Measurements from ENCODE around the gene GRIP1. TPM values are rescaled to one million over a fixed set of nuclear protein-coding genes. Genes with fewer than 3 reads are reported as not detected.

The GRIP1 gene
- total RNA-seq, 3 donors from 2014 or later (not counting 1 experiment from before 2014, with no cell fraction given), result 1.3 to 3.6 (median 1.7) TPM

DNA sequence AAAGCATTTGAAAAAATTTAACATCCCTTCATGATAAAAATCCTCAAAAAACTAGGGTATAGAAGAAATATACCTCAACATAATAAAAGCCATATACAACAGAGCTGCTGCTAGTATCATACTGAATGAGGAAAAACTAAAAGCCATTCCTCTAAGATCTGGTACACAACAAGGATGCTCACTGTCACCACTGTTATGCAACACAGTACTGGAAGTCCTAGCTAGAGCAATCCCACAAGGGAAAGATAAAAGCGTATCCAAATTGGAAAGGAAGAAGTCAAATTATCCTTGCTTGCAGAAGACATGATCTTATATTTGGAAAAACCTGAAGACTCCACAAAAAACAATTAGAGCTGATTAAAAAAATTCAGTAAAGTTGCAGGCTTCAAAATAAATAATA lies 261.7 kb downstream of the GRIP1 start:
- DNase-seq (no peak), ATAC-seq (no peak)
- intact Hi-C loops (cut with micrococcal nuclease), result no loop called here
- Mint-ChIP-seq H3K36me3 (no peaks in the 10 kb centered on the region), H3K27me3 (ENCODE audit: low read depth in 2 of 2) (peaks cover 25 to 60% of the 10 kb centered on the region in 2 donors), H3K4me3 (no peak overlapping the region), H3K27ac (no peak overlapping the region), H3K4me1 (no peaks in the 10 kb centered on the region), H3K9me3 (no peaks in the 10 kb centered on the region)
- Histone ChIP-seq H3K27me3 (ENCODE audit: control insufficient read depth, insufficient read depth, low read length) (no peaks in the 10 kb centered on the region), H3K27ac (ENCODE audit: low read length) (no peak overlapping the region), H3K9me3 (ENCODE audit: control insufficient read depth, insufficient read depth, low read length) (no peaks in the 10 kb centered on the region), H3K4me1 (ENCODE audit: control insufficient read depth, insufficient read depth, low read length) (no peaks in the 10 kb centered on the region), H3K4me3 (ENCODE audit: low read length) (no peak overlapping the region), H3K36me3 (ENCODE audit: control insufficient read depth, insufficient read depth, low read length) (no peaks in the 10 kb centered on the region)
- WGBS (ENCODE audit: insufficient coverage), result 80% methylated on average over 1 of the region's 1 CpG
- TF ChIP-seq, protein P1, sequence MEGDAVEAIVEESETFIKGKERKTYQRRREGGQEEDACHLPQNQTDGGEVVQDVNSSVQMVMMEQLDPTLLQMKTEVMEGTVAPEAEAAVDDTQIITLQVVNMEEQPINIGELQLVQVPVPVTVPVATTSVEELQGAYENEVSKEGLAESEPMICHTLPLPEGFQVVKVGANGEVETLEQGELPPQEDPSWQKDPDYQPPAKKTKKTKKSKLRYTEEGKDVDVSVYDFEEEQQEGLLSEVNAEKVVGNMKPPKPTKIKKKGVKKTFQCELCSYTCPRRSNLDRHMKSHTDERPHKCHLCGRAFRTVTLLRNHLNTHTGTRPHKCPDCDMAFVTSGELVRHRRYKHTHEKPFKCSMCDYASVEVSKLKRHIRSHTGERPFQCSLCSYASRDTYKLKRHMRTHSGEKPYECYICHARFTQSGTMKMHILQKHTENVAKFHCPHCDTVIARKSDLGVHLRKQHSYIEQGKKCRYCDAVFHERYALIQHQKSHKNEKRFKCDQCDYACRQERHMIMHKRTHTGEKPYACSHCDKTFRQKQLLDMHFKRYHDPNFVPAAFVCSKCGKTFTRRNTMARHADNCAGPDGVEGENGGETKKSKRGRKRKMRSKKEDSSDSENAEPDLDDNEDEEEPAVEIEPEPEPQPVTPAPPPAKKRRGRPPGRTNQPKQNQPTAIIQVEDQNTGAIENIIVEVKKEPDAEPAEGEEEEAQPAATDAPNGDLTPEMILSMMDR (IDR thresholded peaks at IDR 0.05), result no peak

DNA sequence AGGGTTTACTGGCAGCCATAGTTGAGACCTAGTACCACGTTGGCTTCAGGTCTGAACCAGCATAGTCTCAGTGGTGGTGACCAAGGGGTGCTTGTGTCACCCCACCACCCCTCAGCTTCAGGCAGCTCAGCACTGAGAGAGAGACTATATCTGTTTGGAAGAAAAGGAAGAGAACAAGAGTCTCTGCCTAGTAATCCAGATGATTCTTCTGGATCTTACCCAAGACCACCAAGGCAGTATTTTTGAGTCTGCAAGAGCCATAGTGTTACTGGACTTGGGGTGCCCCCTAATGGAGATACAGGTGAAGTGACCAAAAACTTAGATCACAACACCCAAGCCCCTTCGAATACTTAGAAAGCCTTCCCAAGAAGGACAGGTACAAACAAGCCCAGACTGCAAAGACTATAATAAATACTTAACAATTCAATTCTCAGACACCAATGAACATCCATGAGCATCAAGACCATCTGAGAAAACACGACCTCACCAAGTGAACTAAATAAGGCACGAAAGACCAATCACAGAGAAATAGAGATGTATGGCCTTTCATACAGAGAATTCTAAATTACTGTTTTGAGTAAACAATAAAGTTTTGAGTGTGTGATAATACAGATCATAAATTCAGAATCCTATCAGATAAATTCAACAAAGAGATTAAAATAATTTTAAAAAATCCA lies 269.5 kb downstream of the GRIP1 start:
- Mint-ChIP-seq H3K27me3 (ENCODE audit: low read depth in 2 of 2) (peaks cover 17 to 25% of the 10 kb centered on the region in 2 donors), H3K27ac (no peak overlapping the region)
- TF ChIP-seq, protein P1 (IDR thresholded peaks at IDR 0.05), result peak; percentile 70

DNA sequence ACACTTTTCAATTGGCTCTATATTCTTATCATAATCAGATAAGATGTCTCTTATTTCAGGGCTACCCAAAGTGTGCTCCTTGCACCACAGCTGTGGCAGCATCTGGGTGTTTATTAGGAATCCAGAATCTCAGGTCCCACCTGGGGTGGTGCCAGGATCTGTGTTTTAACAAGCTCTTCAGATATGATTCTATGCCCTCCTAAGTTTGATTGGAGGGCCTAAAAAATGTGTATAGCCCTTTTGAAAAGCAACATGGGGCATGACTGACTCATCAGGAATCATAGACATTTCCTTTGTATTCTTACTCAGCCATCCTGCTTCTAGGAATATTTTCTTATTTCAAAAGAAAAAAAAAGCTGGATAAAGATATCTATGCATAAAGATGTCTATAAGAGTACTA lies 273.5 kb downstream of the GRIP1 start:
- Histone ChIP-seq H3K4me1 (ENCODE audit: control insufficient read depth, insufficient read depth, low read length) (no peaks in the 10 kb centered on the region), H3K27ac (ENCODE audit: low read length) (no peak overlapping the region), H3K36me3 (ENCODE audit: control insufficient read depth, insufficient read depth, low read length) (no peaks in the 10 kb centered on the region), H3K9me3 (ENCODE audit: control insufficient read depth, insufficient read depth, low read length) (no peaks in the 10 kb centered on the region), H3K27me3 (ENCODE audit: control insufficient read depth, insufficient read depth, low read length) (no peaks in the 10 kb centered on the region), H3K4me3 (ENCODE audit: low read length) (no peak overlapping the region)
- Mint-ChIP-seq H3K4me3 (no peak overlapping the region), H3K27ac (no peak overlapping the region), H3K27me3 (ENCODE audit: low read depth in 2 of 2) (peaks cover 4 to 6% of the 10 kb centered on the region in 2 donors), H3K4me1 (no peaks in the 10 kb centered on the region), H3K36me3 (no peaks in the 10 kb centered on the region), H3K9me3 (no peaks in the 10 kb centered on the region)
- TF ChIP-seq, protein P1 (IDR thresholded peaks at IDR 0.05), result no peak
- intact Hi-C loops (cut with micrococcal nuclease), result no loop called here
- ATAC-seq, result no peak
- no peak for DNase-seq

More for the DNA sequence above, 269.5 kb downstream of the GRIP1 start:
- DNase-seq (peak in 1 of 2 donors; percentile 74), ATAC-seq (peak; percentile 46 to 58 (median 53))
- no peaks in the 10 kb centered on the region for H3K36me3 ChIP-seq (ENCODE audit: control insufficient read depth, insufficient read depth, low read length)
- no peaks in the 10 kb centered on the region for H3K9me3 ChIP-seq (ENCODE audit: control insufficient read depth, insufficient read depth, low read length)
- no peak overlapping the region for H3K4me3 ChIP-seq (ENCODE audit: low read length)
- Mint-ChIP-seq H3K4me3 (no peak overlapping the region), H3K4me1 (no peaks in the 10 kb centered on the region), H3K36me3 (no peaks in the 10 kb centered on the region), H3K9me3 (no peaks in the 10 kb centered on the region)
- no peaks in the 10 kb centered on the region for H3K4me1 ChIP-seq (ENCODE audit: control insufficient read depth, insufficient read depth, low read length)
- no peaks in the 10 kb centered on the region for H3K27me3 ChIP-seq (ENCODE audit: control insufficient read depth, insufficient read depth, low read length)
- intact Hi-C loops (cut with micrococcal nuclease), result loop anchor here (1.0 to 2.0 kb wide), 2 partner anchors 131 to 140 kb away; no protein-coding TSS in a partner anchor
- 89% methylated on average over 3 of the region's 4 CpGs for WGBS (ENCODE audit: insufficient coverage)
- no peak overlapping the region for H3K27ac ChIP-seq (ENCODE audit: low read length)

DNA sequence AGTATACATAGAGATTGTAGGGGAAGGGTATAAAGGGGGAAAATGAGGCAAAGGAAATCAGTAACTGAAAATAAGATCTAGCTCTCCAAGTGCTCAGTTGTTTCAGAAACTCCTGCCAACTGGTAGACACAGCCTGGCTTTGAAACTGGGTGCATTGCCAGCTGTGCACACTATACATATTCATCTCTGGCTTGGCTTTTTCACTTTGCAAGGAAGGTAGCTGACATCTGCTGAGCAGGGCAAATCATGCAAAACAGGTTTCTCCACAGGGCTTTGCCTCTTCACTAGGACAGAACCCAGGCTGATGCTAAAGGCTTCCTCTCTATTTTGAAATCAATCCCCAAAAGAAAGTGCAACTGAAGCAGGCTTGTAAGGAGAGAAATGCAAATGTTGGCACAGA lies 275.1 kb downstream of the GRIP1 start:
- Histone ChIP-seq H3K36me3 (ENCODE audit: control insufficient read depth, insufficient read depth, low read length) (no peaks in the 10 kb centered on the region), H3K27me3 (ENCODE audit: control insufficient read depth, insufficient read depth, low read length) (no peaks in the 10 kb centered on the region), H3K4me1 (ENCODE audit: control insufficient read depth, insufficient read depth, low read length) (no peaks in the 10 kb centered on the region), H3K9me3 (ENCODE audit: control insufficient read depth, insufficient read depth, low read length) (no peaks in the 10 kb centered on the region), H3K4me3 (ENCODE audit: low read length) (no peak overlapping the region), H3K27ac (ENCODE audit: low read length) (no peak overlapping the region)
- H3K27ac Mint-ChIP-seq, result no peak overlapping the region
- no peak for DNase-seq
- H3K9me3 Mint-ChIP-seq, result no peaks in the 10 kb centered on the region
- TF ChIP-seq, protein P1 (IDR thresholded peaks at IDR 0.05), result no peak
- H3K36me3 Mint-ChIP-seq, result no peaks in the 10 kb centered on the region
- H3K27me3 Mint-ChIP-seq (ENCODE audit: low read depth in 2 of 2), result peaks cover 4 to 6% of the 10 kb centered on the region in 2 donors
- no peak overlapping the region for H3K4me3 Mint-ChIP-seq
- H3K4me1 Mint-ChIP-seq, result no peaks in the 10 kb centered on the region
- ATAC-seq, result no peak
- intact Hi-C loops (cut with micrococcal nuclease), result no loop called here

Measured in natural killer cell (primary cell).